GM11168 (cell line): ENCODE results near the gene MMP24.

ENCODE experiments used
- in situ Hi-C: fragments of 300-500 bp; cut with MboI; formaldehyde crosslinking; loops from one replicate; pipeline ENCODE4 v1.12.0; 2022; ENCODE audit warnings: low sequenced_read_pairs; ENCODE audit not compliant: unreplicated experiment

Gene MMP24

GRCh38 chr20:35215066-35215956 is 11.2 kb upstream of the MMP24 start:
- in situ Hi-C loops: loop anchor here (10.0 to 25.0 kb wide), 2 partner anchors 121 to 378 kb away; partner anchors contain the start of genes NCOA6 and TRPC4AP

GRCh38 chr20:35216541-35216940 is 9.9 kb upstream of the MMP24 start:
- in situ Hi-C loops: loop anchor here (10.0 to 25.0 kb wide), 2 partner anchors 122 to 379 kb away; partner anchors contain the start of genes NCOA6 and TRPC4AP

- in situ Hi-C loops: loop anchor here (25.0 kb wide), 1 partner anchor 387 kb away; the partner anchor contains the start of gene NCOA6
These were observed 2.5 kb upstream of the MMP24 start for GRCh38 chr20:35223941-35224340.

- in situ Hi-C loops: loop anchor here (25.0 kb wide), 1 partner anchor 387 kb away; the partner anchor contains the start of gene NCOA6
These were observed 2.0 kb upstream of the MMP24 start for GRCh38 chr20:35224536-35224935.

GRCh38 chr20:35225319-35226125 is 968 bp upstream of the MMP24 start:
- in situ Hi-C loops: no loop called here

- in situ Hi-C loops: no loop called here
These were observed 593 bp downstream of the MMP24 start for GRCh38 chr20:35226884-35227681.

- in situ Hi-C loops: no loop called here
These were observed 6.1 kb downstream of the MMP24 start for GRCh38 chr20:35232575-35232974.

GRCh38 chr20:35235881-35236280 is 9.4 kb downstream of the MMP24 start:
- in situ Hi-C loops: no loop called here

- in situ Hi-C loops: no loop called here
These were observed 11.0 kb downstream of the MMP24 start for GRCh38 chr20:35237486-35237885.

- in situ Hi-C loops: no loop called here
These were observed 11.7 kb downstream of the MMP24 start for GRCh38 chr20:35238170-35238569.

GRCh38 chr20:35238735-35239134 is 12.2 kb downstream of the MMP24 start:
- in situ Hi-C loops: no loop called here

GRCh38 chr20:35240083-35240810 is 13.8 kb downstream of the MMP24 start:
- in situ Hi-C loops: no loop called here

- in situ Hi-C loops: no loop called here
These were observed 14.4 kb downstream of the MMP24 start for GRCh38 chr20:35240811-35241293.

- in situ Hi-C loops: no loop called here
These were observed 16.8 kb downstream of the MMP24 start for GRCh38 chr20:35243317-35243716.

- in situ Hi-C loops: no loop called here
These were observed 17.5 kb downstream of the MMP24 start for GRCh38 chr20:35243986-35244385.

GRCh38 chr20:35246723-35247122 is 20.2 kb downstream of the MMP24 start:
- in situ Hi-C loops: no loop called here

GRCh38 chr20:35248641-35249475 is 22.4 kb downstream of the MMP24 start:
- in situ Hi-C loops: no loop called here

- in situ Hi-C loops: no loop called here
These were observed 25.1 kb downstream of the MMP24 start for GRCh38 chr20:35251613-35251940.

GRCh38 chr20:35252037-35252461 is 25.6 kb downstream of the MMP24 start:
- in situ Hi-C loops: no loop called here
